Ishikawa (cell line): Measurements from ENCODE around the gene RNF144B.

Experiments
- CREB1 ChIP-seq: IDR thresholded peaks from 2 replicates; pipeline ENCODE4 v1.6.1; 2012; ENCODE audit warnings: low read depth
- EP300 ChIP-seq: IDR thresholded peaks from 2 replicates; pipeline ENCODE4 v1.6.1; 2012; ENCODE audit warnings: borderline replicate concordance
- FOXM1 ChIP-seq: IDR thresholded peaks from 2 replicates; pipeline ENCODE4 v1.6.1; 2012; ENCODE audit warnings: low read depth, borderline replicate concordance
- NFIC ChIP-seq: IDR thresholded peaks from 2 replicates; pipeline ENCODE4 v1.6.1; 2012
- TAF1 ChIP-seq: IDR thresholded peaks from 2 replicates; pipeline ENCODE4 v1.6.1; 2012; ENCODE audit warnings: low read depth, mild to moderate bottlenecking
- TCF12 ChIP-seq: IDR thresholded peaks from 2 replicates; pipeline ENCODE4 v1.6.1; 2012; ENCODE audit warnings: low read depth
- YY1 ChIP-seq: IDR thresholded peaks from 2 replicates; pipeline ENCODE4 v1.6.1; 2012; ENCODE audit warnings: low read depth
- ZBTB7A ChIP-seq: IDR thresholded peaks from 2 replicates; pipeline ENCODE4 v1.6.1; 2012; ENCODE audit warnings: low read depth
- TF ChIP-seq, protein P1 (sequence below): IDR thresholded peaks from 2 replicates; pipeline ENCODE4 v1.6.1; 2012
- TF ChIP-seq, protein P2 (sequence below): IDR thresholded peaks from 2 replicates; pipeline ENCODE4 v1.6.1; 2012; ENCODE audit warnings: low read depth, mild to moderate bottlenecking
- TF ChIP-seq, protein P3 (sequence below): IDR thresholded peaks from 2 replicates; pipeline ENCODE4 v1.6.1; 2012

DNA sequence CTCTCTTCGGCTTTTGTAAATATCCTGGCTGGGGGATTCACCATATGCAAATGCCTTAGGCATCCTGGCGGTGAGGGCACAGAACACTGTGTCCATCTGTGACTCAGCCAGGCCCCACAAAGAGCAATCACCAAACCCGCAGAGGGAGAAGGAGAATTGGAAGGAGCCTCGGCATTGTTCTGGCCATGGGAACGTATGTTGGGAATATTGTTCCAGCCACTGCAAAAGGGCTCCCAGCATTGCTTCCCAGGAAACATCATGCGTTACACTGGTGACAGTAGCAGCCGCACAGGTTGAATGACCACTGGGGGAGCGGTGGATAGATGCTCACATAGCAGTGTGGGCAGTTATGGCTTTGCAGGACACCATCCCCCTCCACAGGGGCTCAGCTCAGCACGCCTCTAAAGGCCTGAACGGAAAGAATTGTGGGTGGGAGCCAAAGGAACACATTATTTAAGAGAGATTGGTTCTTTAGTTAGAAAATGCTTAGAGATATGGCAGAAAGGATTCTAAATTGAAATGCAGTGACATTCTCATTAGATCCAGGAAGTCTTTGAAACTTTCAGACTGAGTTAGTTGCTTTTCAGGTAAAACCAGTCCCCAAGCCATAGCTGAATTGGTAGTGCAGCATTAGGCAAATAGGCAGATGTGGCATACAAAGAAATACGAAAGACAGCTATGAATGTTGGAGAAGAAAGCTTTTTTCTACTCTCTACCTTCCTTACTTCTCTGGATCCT, 104.3 kb downstream of the RNF144B start:
- TF ChIP-seq EP300 (no peak), YY1 (no peak), CREB1 (no peak), FOXM1 (no peak), NFIC (no peak), ZBTB7A (no peak), TCF12 (no peak), TAF1 (no peak)
- TF ChIP-seq, protein P1, sequence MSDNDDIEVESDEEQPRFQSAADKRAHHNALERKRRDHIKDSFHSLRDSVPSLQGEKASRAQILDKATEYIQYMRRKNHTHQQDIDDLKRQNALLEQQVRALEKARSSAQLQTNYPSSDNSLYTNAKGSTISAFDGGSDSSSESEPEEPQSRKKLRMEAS = no peak
- TF ChIP-seq, protein P2, sequence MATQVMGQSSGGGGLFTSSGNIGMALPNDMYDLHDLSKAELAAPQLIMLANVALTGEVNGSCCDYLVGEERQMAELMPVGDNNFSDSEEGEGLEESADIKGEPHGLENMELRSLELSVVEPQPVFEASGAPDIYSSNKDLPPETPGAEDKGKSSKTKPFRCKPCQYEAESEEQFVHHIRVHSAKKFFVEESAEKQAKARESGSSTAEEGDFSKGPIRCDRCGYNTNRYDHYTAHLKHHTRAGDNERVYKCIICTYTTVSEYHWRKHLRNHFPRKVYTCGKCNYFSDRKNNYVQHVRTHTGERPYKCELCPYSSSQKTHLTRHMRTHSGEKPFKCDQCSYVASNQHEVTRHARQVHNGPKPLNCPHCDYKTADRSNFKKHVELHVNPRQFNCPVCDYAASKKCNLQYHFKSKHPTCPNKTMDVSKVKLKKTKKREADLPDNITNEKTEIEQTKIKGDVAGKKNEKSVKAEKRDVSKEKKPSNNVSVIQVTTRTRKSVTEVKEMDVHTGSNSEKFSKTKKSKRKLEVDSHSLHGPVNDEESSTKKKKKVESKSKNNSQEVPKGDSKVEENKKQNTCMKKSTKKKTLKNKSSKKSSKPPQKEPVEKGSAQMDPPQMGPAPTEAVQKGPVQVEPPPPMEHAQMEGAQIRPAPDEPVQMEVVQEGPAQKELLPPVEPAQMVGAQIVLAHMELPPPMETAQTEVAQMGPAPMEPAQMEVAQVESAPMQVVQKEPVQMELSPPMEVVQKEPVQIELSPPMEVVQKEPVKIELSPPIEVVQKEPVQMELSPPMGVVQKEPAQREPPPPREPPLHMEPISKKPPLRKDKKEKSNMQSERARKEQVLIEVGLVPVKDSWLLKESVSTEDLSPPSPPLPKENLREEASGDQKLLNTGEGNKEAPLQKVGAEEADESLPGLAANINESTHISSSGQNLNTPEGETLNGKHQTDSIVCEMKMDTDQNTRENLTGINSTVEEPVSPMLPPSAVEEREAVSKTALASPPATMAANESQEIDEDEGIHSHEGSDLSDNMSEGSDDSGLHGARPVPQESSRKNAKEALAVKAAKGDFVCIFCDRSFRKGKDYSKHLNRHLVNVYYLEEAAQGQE = no peak
- TF ChIP-seq, protein P3, sequence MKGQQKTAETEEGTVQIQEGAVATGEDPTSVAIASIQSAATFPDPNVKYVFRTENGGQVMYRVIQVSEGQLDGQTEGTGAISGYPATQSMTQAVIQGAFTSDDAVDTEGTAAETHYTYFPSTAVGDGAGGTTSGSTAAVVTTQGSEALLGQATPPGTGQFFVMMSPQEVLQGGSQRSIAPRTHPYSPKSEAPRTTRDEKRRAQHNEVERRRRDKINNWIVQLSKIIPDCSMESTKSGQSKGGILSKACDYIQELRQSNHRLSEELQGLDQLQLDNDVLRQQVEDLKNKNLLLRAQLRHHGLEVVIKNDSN = no peak
